ENCODE results near the gene RPUSD2.

Gene RPUSD2

DNA sequence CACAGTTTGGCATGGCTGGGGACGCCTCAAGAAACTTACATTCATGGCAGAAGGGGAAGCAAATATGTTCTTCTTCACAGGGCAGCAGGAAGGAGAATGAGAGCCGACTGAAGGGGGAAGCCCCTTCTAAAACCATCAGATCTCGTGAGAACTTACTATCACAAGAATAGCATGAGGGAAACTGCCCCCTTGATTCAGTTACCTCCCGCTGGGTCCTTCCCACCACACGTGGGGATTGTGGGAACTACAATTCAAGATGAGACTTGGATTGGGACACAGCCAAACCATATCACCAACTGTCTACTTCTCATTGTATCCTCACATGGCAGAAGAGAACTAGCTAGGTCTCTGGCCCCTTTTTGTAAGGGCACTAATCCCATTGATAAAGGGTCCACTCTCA is 34.7 kb upstream of the RPUSD2 start:
- H2BK15ac ChIP-seq (replicated peaks; ENCODE audit: low read depth): no peak overlapping the region
- no peak overlapping the region for H4K8ac ChIP-seq (ENCODE audit: low read depth, low read length)
- H3K4me1 ChIP-seq (ENCODE audit: control insufficient read depth, low read depth, low read length): no peaks in the 10 kb centered on the region
- no peak overlapping the region for H3K4ac ChIP-seq (ENCODE audit: low read depth, low read length)
- no peak overlapping the region for H3K4me2 ChIP-seq (ENCODE audit: low read length)
- H3K36me3 ChIP-seq (ENCODE audit: control insufficient read depth, insufficient read depth, low read length): no peaks in the 10 kb centered on the region
- H3K56ac ChIP-seq (ENCODE audit: low read length): no peak overlapping the region
- H3K27me3 ChIP-seq (ENCODE audit: insufficient read depth, low read length, poor library complexity): no peaks in the 10 kb centered on the region
- no peak overlapping the region for H3K27ac ChIP-seq (ENCODE audit: low read depth, low read length)
- H3K18ac ChIP-seq (ENCODE audit: low read length): no peak overlapping the region
- no peak overlapping the region for H2BK120ac ChIP-seq (ENCODE audit: low read depth, low read length)
- no peak overlapping the region for H2AK5ac ChIP-seq (ENCODE audit: low read length)
- no peak overlapping the region for H3K23ac ChIP-seq (ENCODE audit: low read length)
- no peak for DNase-seq
- no peaks in the 10 kb centered on the region for H3K79me1 ChIP-seq (ENCODE audit: low read length)
- no peaks in the 10 kb centered on the region for H3K79me2 ChIP-seq (ENCODE audit: control insufficient read depth, insufficient read depth, low read length)
- no peak overlapping the region for H2BK5ac ChIP-seq (ENCODE audit: low read length)
- H3K4me3 ChIP-seq (ENCODE audit: low read length): no peak overlapping the region
- WGBS (ENCODE audit: extremely low coverage, insufficient coverage, low lambda C conversion rate): no CpG with 5 or more reads among the region's 5 CpGs
- H3K9ac ChIP-seq (ENCODE audit: low read length): no peak overlapping the region
- H4K5ac ChIP-seq (ENCODE audit: low read length): no peak overlapping the region

DNA sequence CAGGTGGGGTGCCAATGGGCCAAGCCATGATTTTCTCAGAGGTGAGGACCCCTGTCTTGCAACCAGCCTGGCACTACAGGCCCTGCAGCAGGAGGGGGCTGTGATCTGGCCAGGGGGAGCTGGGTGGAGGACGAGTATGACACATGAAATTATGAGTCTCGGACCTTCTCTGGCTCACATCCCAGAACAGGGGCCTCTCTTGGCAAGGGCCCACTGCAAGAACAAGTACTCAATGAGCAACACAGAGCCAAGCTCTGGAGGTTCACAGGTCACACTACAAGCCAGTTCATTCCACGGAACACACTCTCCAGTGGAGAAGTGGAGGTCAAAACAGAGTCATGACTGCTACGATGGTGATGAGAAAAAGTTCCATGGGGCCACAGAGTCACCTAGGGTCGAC is 32.6 kb upstream of the RPUSD2 start:
- Histone ChIP-seq H3K18ac (ENCODE audit: low read length) (no peak overlapping the region), H2AK5ac (ENCODE audit: low read length) (no peak overlapping the region), H3K27me3 (ENCODE audit: insufficient read depth, low read length, poor library complexity) (no peaks in the 10 kb centered on the region), H2BK5ac (ENCODE audit: low read length) (no peak overlapping the region), H3K36me3 (ENCODE audit: control insufficient read depth, insufficient read depth, low read length) (no peaks in the 10 kb centered on the region), H3K4me1 (ENCODE audit: control insufficient read depth, low read depth, low read length) (no peaks in the 10 kb centered on the region), H3K56ac (ENCODE audit: low read length) (no peak overlapping the region), H3K27ac (ENCODE audit: low read depth, low read length) (no peak overlapping the region), H4K8ac (ENCODE audit: low read depth, low read length) (no peak overlapping the region), H3K9ac (ENCODE audit: low read length) (no peak overlapping the region), H3K4me3 (ENCODE audit: low read length) (no peak overlapping the region), H3K4ac (ENCODE audit: low read depth, low read length) (no peak overlapping the region), H4K5ac (ENCODE audit: low read length) (no peak overlapping the region), H3K23ac (ENCODE audit: low read length) (no peak overlapping the region), H3K4me2 (ENCODE audit: low read length) (no peak overlapping the region), H2BK120ac (ENCODE audit: low read depth, low read length) (no peak overlapping the region), H2BK15ac (replicated peaks; ENCODE audit: low read depth) (no peak overlapping the region), H3K79me1 (ENCODE audit: low read length) (no peaks in the 10 kb centered on the region), H3K79me2 (ENCODE audit: control insufficient read depth, insufficient read depth, low read length) (no peaks in the 10 kb centered on the region)
- no peak for DNase-seq
- no CpG with 5 or more reads among the region's 5 CpGs for WGBS (ENCODE audit: extremely low coverage, insufficient coverage, low lambda C conversion rate)

DNA sequence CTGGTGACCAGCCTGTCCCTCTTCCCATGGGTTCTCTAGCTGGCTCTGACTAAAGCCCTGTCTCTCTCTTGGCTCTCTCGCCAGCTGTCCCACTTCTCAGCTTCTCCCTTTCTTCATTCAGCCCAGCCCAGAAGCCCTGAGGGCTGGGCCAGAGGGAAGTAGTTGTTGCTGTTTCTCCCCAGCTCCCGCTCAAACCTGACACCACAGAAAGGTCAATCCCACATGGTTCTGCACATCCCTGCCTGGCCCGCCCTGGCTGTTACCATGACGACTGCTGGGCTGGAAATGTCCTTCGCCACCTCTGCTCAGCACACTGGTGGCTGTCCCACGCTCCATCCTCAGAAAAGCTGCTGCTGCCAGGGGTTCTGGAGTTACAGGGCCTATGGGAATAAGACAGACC is 30.1 kb upstream of the RPUSD2 start:
- no peak overlapping the region for H3K56ac ChIP-seq (ENCODE audit: low read length)

DNA sequence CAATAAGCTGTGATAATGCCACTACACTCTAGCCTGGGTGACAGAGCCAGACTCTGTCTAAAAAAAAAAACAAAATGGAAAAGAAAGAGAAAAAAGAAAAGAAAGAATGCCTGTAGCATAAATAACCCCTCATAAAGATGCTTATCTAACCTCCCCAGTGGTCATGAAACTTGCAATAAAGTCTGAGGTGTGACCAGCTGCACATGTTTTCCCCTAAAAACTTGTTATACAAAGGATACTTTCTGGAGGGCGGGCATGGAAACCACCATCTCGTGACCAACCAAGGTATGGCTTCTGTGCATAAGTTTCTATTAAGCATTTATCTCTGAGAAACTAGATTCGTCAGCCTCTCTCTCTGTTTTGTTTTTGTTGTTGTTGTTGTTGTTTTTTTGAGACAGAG is 26.0 kb upstream of the RPUSD2 start:
- Histone ChIP-seq H2BK5ac (ENCODE audit: low read length) (no peak overlapping the region), H3K4me3 (ENCODE audit: low read length) (no peak overlapping the region), H2BK120ac (ENCODE audit: low read depth, low read length) (no peak overlapping the region), H4K8ac (ENCODE audit: low read depth, low read length) (no peak overlapping the region), H3K36me3 (ENCODE audit: control insufficient read depth, insufficient read depth, low read length) (no peaks in the 10 kb centered on the region), H3K23ac (ENCODE audit: low read length) (no peak overlapping the region), H3K4me2 (ENCODE audit: low read length) (no peak overlapping the region), H2AK5ac (ENCODE audit: low read length) (no peak overlapping the region), H3K79me1 (ENCODE audit: low read length) (no peaks in the 10 kb centered on the region), H3K56ac (ENCODE audit: low read length) (no peak overlapping the region), H3K18ac (ENCODE audit: low read length) (no peak overlapping the region), H3K4ac (ENCODE audit: low read depth, low read length) (no peak overlapping the region), H3K4me1 (ENCODE audit: control insufficient read depth, low read depth, low read length) (no peaks in the 10 kb centered on the region), H3K27me3 (ENCODE audit: insufficient read depth, low read length, poor library complexity) (no peaks in the 10 kb centered on the region), H3K27ac (ENCODE audit: low read depth, low read length) (no peak overlapping the region), H4K5ac (ENCODE audit: low read length) (no peak overlapping the region), H2BK15ac (replicated peaks; ENCODE audit: low read depth) (no peak overlapping the region), H3K9ac (ENCODE audit: low read length) (no peak overlapping the region), H3K79me2 (ENCODE audit: control insufficient read depth, insufficient read depth, low read length) (no peaks in the 10 kb centered on the region)
- DNase-seq: no peak
- WGBS (ENCODE audit: extremely low coverage, insufficient coverage, low lambda C conversion rate): no CpG with 5 or more reads among the region's 3 CpGs

More for the DNA sequence above, 30.1 kb upstream of the RPUSD2 start:
- Histone ChIP-seq H3K18ac (ENCODE audit: low read length) (no peak overlapping the region), H3K36me3 (ENCODE audit: control insufficient read depth, insufficient read depth, low read length) (no peaks in the 10 kb centered on the region), H2AK5ac (ENCODE audit: low read length) (no peak overlapping the region), H3K4me2 (ENCODE audit: low read length) (no peak overlapping the region), H3K9ac (ENCODE audit: low read length) (no peak overlapping the region), H3K79me1 (ENCODE audit: low read length) (no peaks in the 10 kb centered on the region), H2BK15ac (replicated peaks; ENCODE audit: low read depth) (no peak overlapping the region), H3K27me3 (ENCODE audit: insufficient read depth, low read length, poor library complexity) (no peaks in the 10 kb centered on the region), H3K79me2 (ENCODE audit: control insufficient read depth, insufficient read depth, low read length) (no peaks in the 10 kb centered on the region), H4K8ac (ENCODE audit: low read depth, low read length) (no peak overlapping the region), H3K23ac (ENCODE audit: low read length) (no peak overlapping the region), H2BK5ac (ENCODE audit: low read length) (no peak overlapping the region), H4K5ac (ENCODE audit: low read length) (no peak overlapping the region), H3K4me3 (ENCODE audit: low read length) (no peak overlapping the region), H2BK120ac (ENCODE audit: low read depth, low read length) (no peak overlapping the region), H3K27ac (ENCODE audit: low read depth, low read length) (no peak overlapping the region), H3K4ac (ENCODE audit: low read depth, low read length) (no peak overlapping the region), H3K4me1 (ENCODE audit: control insufficient read depth, low read depth, low read length) (no peaks in the 10 kb centered on the region)
- WGBS (ENCODE audit: extremely low coverage, insufficient coverage, low lambda C conversion rate): no CpG with 5 or more reads among the region's 6 CpGs
- peak; percentile 23 for DNase-seq

DNA sequence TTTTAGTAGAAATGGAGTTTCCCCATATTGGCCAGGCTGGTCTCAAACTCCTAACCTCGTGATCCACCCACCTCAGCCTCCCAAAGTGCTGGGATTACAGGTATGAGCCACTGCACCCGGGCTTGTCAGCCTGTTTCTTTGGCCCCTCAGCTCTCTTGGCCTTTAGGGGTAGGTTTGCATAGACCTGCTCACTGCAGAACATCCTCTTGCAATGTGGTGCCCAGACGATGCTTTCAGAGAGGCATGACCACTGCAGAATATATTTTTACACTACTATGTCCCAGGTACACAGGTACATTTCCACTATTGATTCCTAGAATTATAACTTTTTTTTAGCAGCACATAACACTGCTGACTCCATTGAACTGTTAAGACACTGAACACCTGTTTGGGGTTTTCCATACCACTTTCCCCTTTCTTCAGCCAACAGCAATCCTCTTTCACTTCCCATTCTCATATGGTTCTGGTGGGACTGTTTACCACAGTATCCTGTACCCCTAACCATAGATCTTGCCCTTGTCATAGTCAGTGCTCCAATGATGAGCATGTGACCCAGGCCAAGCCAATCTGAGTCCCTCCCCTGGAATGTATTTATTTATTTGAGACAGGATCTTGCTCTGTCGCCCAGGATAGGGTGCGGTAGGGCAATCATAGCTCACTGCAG is 25.3 kb upstream of the RPUSD2 start:
- H2AK5ac ChIP-seq (ENCODE audit: low read length): no peak overlapping the region
- DNase-seq: no peak
- no CpG with 5 or more reads among the region's 5 CpGs for WGBS (ENCODE audit: extremely low coverage, insufficient coverage, low lambda C conversion rate)

DNA sequence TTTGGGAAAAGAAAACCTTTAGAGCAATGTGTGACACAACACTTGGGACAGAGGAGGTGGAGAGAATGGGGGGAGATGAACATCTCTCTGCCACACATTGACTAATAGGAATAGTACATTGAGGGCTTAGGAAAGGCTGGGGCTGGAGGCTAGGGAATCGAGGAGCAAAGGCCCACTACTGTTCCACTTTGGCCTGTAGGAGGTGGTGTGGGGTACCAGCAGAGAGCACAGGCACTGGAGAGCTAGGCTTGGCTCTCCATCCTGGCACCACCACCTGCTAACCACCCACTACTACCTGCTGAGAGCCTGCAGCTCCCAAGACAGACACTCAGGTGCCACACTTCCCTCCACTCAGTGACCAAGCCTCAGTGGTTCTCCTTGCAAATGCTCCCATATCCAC is 23.6 kb upstream of the RPUSD2 start:
- Histone ChIP-seq H3K27ac (ENCODE audit: low read depth, low read length) (no peak overlapping the region), H3K79me2 (ENCODE audit: control insufficient read depth, insufficient read depth, low read length) (no peaks in the 10 kb centered on the region), H3K4ac (ENCODE audit: low read depth, low read length) (no peak overlapping the region), H4K5ac (ENCODE audit: low read length) (no peak overlapping the region), H3K36me3 (ENCODE audit: control insufficient read depth, insufficient read depth, low read length) (no peaks in the 10 kb centered on the region), H3K27me3 (ENCODE audit: insufficient read depth, low read length, poor library complexity) (no peaks in the 10 kb centered on the region), H2BK5ac (ENCODE audit: low read length) (no peak overlapping the region), H2AK5ac (ENCODE audit: low read length) (no peak overlapping the region), H3K56ac (ENCODE audit: low read length) (no peak overlapping the region), H3K18ac (ENCODE audit: low read length) (no peak overlapping the region), H4K8ac (ENCODE audit: low read depth, low read length) (no peak overlapping the region), H3K4me2 (ENCODE audit: low read length) (no peak overlapping the region), H3K9ac (ENCODE audit: low read length) (no peak overlapping the region), H3K79me1 (ENCODE audit: low read length) (no peaks in the 10 kb centered on the region), H2BK120ac (ENCODE audit: low read depth, low read length) (no peak overlapping the region), H3K4me1 (ENCODE audit: control insufficient read depth, low read depth, low read length) (no peaks in the 10 kb centered on the region), H3K23ac (ENCODE audit: low read length) (no peak overlapping the region), H2BK15ac (replicated peaks; ENCODE audit: low read depth) (no peak overlapping the region), H3K4me3 (ENCODE audit: low read length) (no peak overlapping the region)
- no CpG with 5 or more reads among the region's 1 CpG for WGBS (ENCODE audit: extremely low coverage, insufficient coverage, low lambda C conversion rate)
- DNase-seq: peak; percentile 20

More for the DNA sequence above, 25.3 kb upstream of the RPUSD2 start:
- Histone ChIP-seq H3K4me3 (ENCODE audit: low read length) (no peak overlapping the region), H4K5ac (ENCODE audit: low read length) (no peak overlapping the region), H3K4me1 (ENCODE audit: control insufficient read depth, low read depth, low read length) (no peaks in the 10 kb centered on the region), H2BK5ac (ENCODE audit: low read length) (no peak overlapping the region), H3K36me3 (ENCODE audit: control insufficient read depth, insufficient read depth, low read length) (no peaks in the 10 kb centered on the region), H3K9ac (ENCODE audit: low read length) (no peak overlapping the region), H3K18ac (ENCODE audit: low read length) (no peak overlapping the region), H3K4ac (ENCODE audit: low read depth, low read length) (no peak overlapping the region), H3K79me2 (ENCODE audit: control insufficient read depth, insufficient read depth, low read length) (no peaks in the 10 kb centered on the region), H3K23ac (ENCODE audit: low read length) (no peak overlapping the region), H3K4me2 (ENCODE audit: low read length) (no peak overlapping the region), H3K56ac (ENCODE audit: low read length) (no peak overlapping the region), H2BK15ac (replicated peaks; ENCODE audit: low read depth) (no peak overlapping the region), H3K27me3 (ENCODE audit: insufficient read depth, low read length, poor library complexity) (no peaks in the 10 kb centered on the region), H3K27ac (ENCODE audit: low read depth, low read length) (no peak overlapping the region), H2BK120ac (ENCODE audit: low read depth, low read length) (no peak overlapping the region), H4K8ac (ENCODE audit: low read depth, low read length) (no peak overlapping the region), H3K79me1 (ENCODE audit: low read length) (no peaks in the 10 kb centered on the region)
